ENCODE measurements around the gene INF2.

DNA sequence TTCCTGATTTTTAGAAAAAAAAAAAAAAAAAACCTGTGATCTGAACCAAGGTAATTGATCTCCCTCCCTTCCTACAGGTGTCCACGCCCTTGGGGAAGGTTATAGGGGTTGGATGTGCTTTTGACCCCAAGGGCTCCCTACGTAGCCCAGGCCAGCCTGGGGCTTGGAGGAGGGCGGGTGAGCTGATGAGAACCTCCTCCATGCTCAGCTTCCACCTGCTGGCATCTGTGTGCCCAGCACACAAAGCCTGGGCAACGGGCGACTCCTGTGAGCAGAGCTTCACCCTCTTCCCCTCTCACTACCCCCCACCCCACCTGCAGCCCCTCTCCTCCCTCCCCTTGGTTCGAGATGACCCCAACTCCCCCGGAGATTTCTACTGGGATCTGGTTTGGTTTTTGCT lies 25.3 kb upstream of the INF2 start:
- TF ChIP-seq, protein P1, sequence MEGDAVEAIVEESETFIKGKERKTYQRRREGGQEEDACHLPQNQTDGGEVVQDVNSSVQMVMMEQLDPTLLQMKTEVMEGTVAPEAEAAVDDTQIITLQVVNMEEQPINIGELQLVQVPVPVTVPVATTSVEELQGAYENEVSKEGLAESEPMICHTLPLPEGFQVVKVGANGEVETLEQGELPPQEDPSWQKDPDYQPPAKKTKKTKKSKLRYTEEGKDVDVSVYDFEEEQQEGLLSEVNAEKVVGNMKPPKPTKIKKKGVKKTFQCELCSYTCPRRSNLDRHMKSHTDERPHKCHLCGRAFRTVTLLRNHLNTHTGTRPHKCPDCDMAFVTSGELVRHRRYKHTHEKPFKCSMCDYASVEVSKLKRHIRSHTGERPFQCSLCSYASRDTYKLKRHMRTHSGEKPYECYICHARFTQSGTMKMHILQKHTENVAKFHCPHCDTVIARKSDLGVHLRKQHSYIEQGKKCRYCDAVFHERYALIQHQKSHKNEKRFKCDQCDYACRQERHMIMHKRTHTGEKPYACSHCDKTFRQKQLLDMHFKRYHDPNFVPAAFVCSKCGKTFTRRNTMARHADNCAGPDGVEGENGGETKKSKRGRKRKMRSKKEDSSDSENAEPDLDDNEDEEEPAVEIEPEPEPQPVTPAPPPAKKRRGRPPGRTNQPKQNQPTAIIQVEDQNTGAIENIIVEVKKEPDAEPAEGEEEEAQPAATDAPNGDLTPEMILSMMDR (IDR thresholded peaks at IDR 0.05): no peak
- TF ChIP-seq POLR2AphosphoS5 (IDR thresholded peaks at IDR 0.05): no peak

Data from gastroesophageal sphincter (tissue), 3 donors.